ENCODE measurements around the gene WNT9B.

The WNT9B gene

GRCh38 chr17:46882666-46883065 lies 31.3 kb downstream of the WNT9B start:
- no peak for DNase-seq (ENCODE audit: low read depth in 3 of 3)

- no peak for DNase-seq (ENCODE audit: low read depth in 3 of 3)
These were observed 32.6 kb downstream of the WNT9B start for GRCh38 chr17:46883871-46884520.

GRCh38 chr17:46884552-46884951 lies 33.2 kb downstream of the WNT9B start:
- no peak for DNase-seq (ENCODE audit: low read depth in 3 of 3)

- no peak for DNase-seq (ENCODE audit: low read depth in 3 of 3)
These were observed 34.3 kb downstream of the WNT9B start for GRCh38 chr17:46885415-46886309.

GRCh38 chr17:46886310-46886663 lies 34.9 kb downstream of the WNT9B start:
- no peak for DNase-seq (ENCODE audit: low read depth in 3 of 3)

GRCh38 chr17:46887717-46888116 lies 36.3 kb downstream of the WNT9B start:
- DNase-seq (ENCODE audit: low read depth in 3 of 3), result no peak

GRCh38 chr17:46888727-46889126 lies 37.3 kb downstream of the WNT9B start:
- DNase-seq (ENCODE audit: low read depth in 3 of 3), result no peak

GRCh38 chr17:46889519-46889918 lies 38.1 kb downstream of the WNT9B start:
- no peak for DNase-seq (ENCODE audit: low read depth in 3 of 3)

GRCh38 chr17:46889992-46890564 lies 38.7 kb downstream of the WNT9B start:
- no peak for DNase-seq (ENCODE audit: low read depth in 3 of 3)

- DNase-seq (ENCODE audit: low read depth in 3 of 3), result no peak
These were observed 39.3 kb downstream of the WNT9B start for GRCh38 chr17:46890638-46891037.

GRCh38 chr17:46892192-46892703 lies 40.9 kb downstream of the WNT9B start:
- DNase-seq (ENCODE audit: low read depth in 3 of 3), result no peak

- DNase-seq (ENCODE audit: low read depth in 3 of 3), result no peak
These were observed 42.6 kb downstream of the WNT9B start for GRCh38 chr17:46894024-46894423.

- DNase-seq (ENCODE audit: low read depth in 3 of 3), result no peak
These were observed 43.2 kb downstream of the WNT9B start for GRCh38 chr17:46894476-46895151.

GRCh38 chr17:46895171-46895570 lies 43.8 kb downstream of the WNT9B start:
- no peak for DNase-seq (ENCODE audit: low read depth in 3 of 3)

- no peak for DNase-seq (ENCODE audit: low read depth in 3 of 3)
These were observed 45.6 kb downstream of the WNT9B start for GRCh38 chr17:46896991-46897390.

GRCh38 chr17:46898364-46898763 lies 47.0 kb downstream of the WNT9B start:
- no peak for DNase-seq (ENCODE audit: low read depth in 3 of 3)

- DNase-seq (ENCODE audit: low read depth in 3 of 3), result no peak
These were observed 47.5 kb downstream of the WNT9B start for GRCh38 chr17:46898860-46899259.

- DNase-seq (ENCODE audit: low read depth in 3 of 3), result no peak
These were observed 49.9 kb downstream of the WNT9B start for GRCh38 chr17:46901291-46901690.

- DNase-seq (ENCODE audit: low read depth in 3 of 3), result no peak
These were observed 52.6 kb downstream of the WNT9B start for GRCh38 chr17:46903762-46904672.

- no peak for DNase-seq (ENCODE audit: low read depth in 3 of 3)
These were observed 56.8 kb downstream of the WNT9B start for GRCh38 chr17:46908068-46908737.
